Astrocyte (in vitro differentiated cells and primary cell): ENCODE results near the gene HSPA1B. TPM values are rescaled to one million over a fixed set of nuclear protein-coding genes. Genes with fewer than 3 reads are reported as not detected.

Experiments used
- DNase-seq: peaks from one replicate; pipeline ENCODE4 v3.0.0-alpha.2; 2010; ENCODE audit warnings: low read depth
- FAIRE-seq: peaks from 2 replicates; lab custom pipeline; 2011; peaks lifted over from hg19 to GRCh38; lab: Jason Lieb, UNC
- H2AFZ ChIP-seq: 2 replicates; pipeline ENCODE4 v1.6.0; 2012; ENCODE audit warnings: low read depth, low read length, inconsistent platforms
- H3K27ac ChIP-seq: 2 replicates; pipeline ENCODE4 v1.5.1; 2011; ENCODE audit warnings: low read depth, low read length, inconsistent platforms
- H3K27me3 ChIP-seq: 2 replicates; pipeline ENCODE4 v1.6.0; 2011; ENCODE audit warnings: low read length, inconsistent platforms; ENCODE audit not compliant: insufficient read depth
- H3K36me3 ChIP-seq: 2 replicates; pipeline ENCODE4 v1.5.1; 2011; ENCODE audit warnings: low read length, inconsistent platforms; ENCODE audit not compliant: insufficient read depth
- H3K4me1 ChIP-seq: 2 replicates; pipeline ENCODE4 v1.5.1; 2011; ENCODE audit warnings: low read length, inconsistent platforms; ENCODE audit not compliant: insufficient read depth
- H3K4me2 ChIP-seq: 2 replicates; pipeline ENCODE4 v1.6.0; 2012; ENCODE audit warnings: low read length, inconsistent platforms
- H3K4me3 ChIP-seq: 2 replicates; pipeline ENCODE4 v1.5.1; 2011; ENCODE audit warnings: low read depth, mild to moderate bottlenecking, low read length, inconsistent platforms; ENCODE audit not compliant: insufficient read depth
- H3K79me2 ChIP-seq: 2 replicates; pipeline ENCODE4 v1.6.0; 2012; ENCODE audit warnings: mild to moderate bottlenecking, low read length, inconsistent platforms; ENCODE audit not compliant: insufficient read depth
- H3K9ac ChIP-seq: 2 replicates; pipeline ENCODE4 v1.6.0; 2012; ENCODE audit warnings: mild to moderate bottlenecking, low read length, inconsistent platforms
- H3K9me3 ChIP-seq: 2 replicates; pipeline ENCODE4 v1.5.1; 2012; ENCODE audit warnings: low read depth, mild to moderate bottlenecking, low read length, inconsistent platforms; ENCODE audit not compliant: insufficient read depth
- H4K20me1 ChIP-seq: 2 replicates; pipeline ENCODE4 v1.6.0; 2012; ENCODE audit warnings: low read length, inconsistent platforms; ENCODE audit not compliant: insufficient read depth
- H3K27ac Mint-ChIP-seq: one replicate; pipeline ENCODE4 v1.8.0; 2021; ENCODE audit warnings: mild to moderate bottlenecking, mixed read lengths; ENCODE audit not compliant: unreplicated experiment
- H3K27me3 Mint-ChIP-seq: one replicate; pipeline ENCODE4 v1.8.0; 2021; ENCODE audit warnings: low read depth, mixed read lengths; ENCODE audit not compliant: unreplicated experiment
- H3K36me3 Mint-ChIP-seq: one replicate; pipeline ENCODE4 v1.8.0; 2021; ENCODE audit warnings: low read depth, mixed read lengths; ENCODE audit not compliant: unreplicated experiment
- H3K4me1 Mint-ChIP-seq: one replicate; pipeline ENCODE4 v1.8.0; 2021; ENCODE audit warnings: low read depth, mixed read lengths; ENCODE audit not compliant: unreplicated experiment
- H3K4me3 Mint-ChIP-seq: one replicate; pipeline ENCODE4 v1.8.0; 2021; ENCODE audit warnings: mild to moderate bottlenecking, moderate library complexity, mixed read lengths; ENCODE audit not compliant: unreplicated experiment
- H3K9me3 Mint-ChIP-seq: one replicate; pipeline ENCODE4 v1.8.0; 2021; ENCODE audit warnings: mild to moderate bottlenecking, mixed read lengths; ENCODE audit not compliant: unreplicated experiment
- CTCF ChIP-seq: IDR thresholded peaks from 2 replicates; pipeline ENCODE4 v1.5.1; 2011; ENCODE audit warnings: low read depth, mild to moderate bottlenecking, inconsistent platforms, low read length, moderate library complexity; ENCODE audit not compliant: insufficient read depth
- EZH2 ChIP-seq: IDR thresholded peaks from 2 replicates; pipeline ENCODE4 v1.6.1; 2012; ENCODE audit warnings: mild to moderate bottlenecking, low read length, inconsistent platforms; ENCODE audit not compliant: insufficient read depth
- total RNA-seq: library from RNA; stranded (reverse); gene quantifications from 2 replicates; pipeline ENCODE4 v1.2.1, GENCODE V29; 2021

The HSPA1B gene
- total RNA-seq, 1 donor from 2014 or later, result 77.2 TPM

- no peaks in the 10 kb centered on the region for H4K20me1 ChIP-seq
- no peaks in the 10 kb centered on the region for H3K79me2 ChIP-seq
- DNase-seq (no peak), FAIRE-seq (no peak)
- Mint-ChIP-seq H3K27ac (no peak overlapping the region), H3K36me3 (no peaks in the 10 kb centered on the region), H3K4me3 (no peak overlapping the region), H3K27me3 (peaks cover 7% of the 10 kb centered on the region), H3K4me1 (peaks cover 8% of the 10 kb centered on the region), H3K9me3 (no peaks in the 10 kb centered on the region)
- no peak overlapping the region for H3K9ac ChIP-seq
- no peak overlapping the region for H2AFZ ChIP-seq
- H3K27me3 ChIP-seq, result no peaks in the 10 kb centered on the region
- H3K4me3 ChIP-seq, result no peak overlapping the region
- no peaks in the 10 kb centered on the region for H3K9me3 ChIP-seq
- no peaks in the 10 kb centered on the region for H3K36me3 ChIP-seq
- no peak overlapping the region for H3K27ac ChIP-seq
- no peaks in the 10 kb centered on the region for H3K4me1 ChIP-seq
- no peak overlapping the region for H3K4me2 ChIP-seq
- TF ChIP-seq CTCF (no peak), EZH2 (no peak)
Measured at GRCh38 chr6:31870385-31870921, 42.9 kb downstream of the HSPA1B start.

GRCh38 chr6:31871046-31871659 is 43.6 kb downstream of the HSPA1B start:
- H3K9me3 ChIP-seq, result no peaks in the 10 kb centered on the region
- FAIRE-seq, result no peak
- H3K36me3 ChIP-seq, result no peaks in the 10 kb centered on the region
- DNase-seq, result peak; percentile 11
- H3K27ac ChIP-seq, result no peak overlapping the region
- no peaks in the 10 kb centered on the region for H3K4me1 ChIP-seq
- Mint-ChIP-seq H3K27ac (peak overlapping the region; percentile 77), H3K27me3 (peaks cover 10% of the 10 kb centered on the region), H3K9me3 (no peaks in the 10 kb centered on the region), H3K4me3 (no peak overlapping the region), H3K36me3 (no peaks in the 10 kb centered on the region), H3K4me1 (peaks cover 11% of the 10 kb centered on the region)
- H4K20me1 ChIP-seq, result no peaks in the 10 kb centered on the region
- no peak overlapping the region for H3K4me2 ChIP-seq
- H3K27me3 ChIP-seq, result no peaks in the 10 kb centered on the region
- no peak overlapping the region for H3K4me3 ChIP-seq
- H3K9ac ChIP-seq, result no peak overlapping the region
- no peaks in the 10 kb centered on the region for H3K79me2 ChIP-seq
- H2AFZ ChIP-seq, result peak overlapping the region; percentile 73
- TF ChIP-seq CTCF, result no peak
- TF ChIP-seq EZH2, result no peak

- Histone ChIP-seq H4K20me1 (no peaks in the 10 kb centered on the region), H3K4me2 (no peak overlapping the region), H3K36me3 (no peaks in the 10 kb centered on the region), H3K4me1 (no peaks in the 10 kb centered on the region), H3K79me2 (no peaks in the 10 kb centered on the region), H2AFZ (no peak overlapping the region), H3K4me3 (no peak overlapping the region), H3K27me3 (no peaks in the 10 kb centered on the region), H3K9me3 (no peaks in the 10 kb centered on the region), H3K27ac (no peak overlapping the region), H3K9ac (no peak overlapping the region)
- Mint-ChIP-seq H3K9me3 (no peaks in the 10 kb centered on the region), H3K27me3 (peaks cover 11% of the 10 kb centered on the region), H3K4me1 (peaks cover 11% of the 10 kb centered on the region), H3K36me3 (peaks cover 1% of the 10 kb centered on the region), H3K27ac (no peak overlapping the region), H3K4me3 (no peak overlapping the region)
- TF ChIP-seq EZH2, result no peak
- TF ChIP-seq CTCF, result no peak
- DNase-seq (no peak), FAIRE-seq (no peak)
Measured at GRCh38 chr6:31874084-31874670, 46.6 kb downstream of the HSPA1B start.
